ENCODE data around the gene PHYKPL.

DNA sequence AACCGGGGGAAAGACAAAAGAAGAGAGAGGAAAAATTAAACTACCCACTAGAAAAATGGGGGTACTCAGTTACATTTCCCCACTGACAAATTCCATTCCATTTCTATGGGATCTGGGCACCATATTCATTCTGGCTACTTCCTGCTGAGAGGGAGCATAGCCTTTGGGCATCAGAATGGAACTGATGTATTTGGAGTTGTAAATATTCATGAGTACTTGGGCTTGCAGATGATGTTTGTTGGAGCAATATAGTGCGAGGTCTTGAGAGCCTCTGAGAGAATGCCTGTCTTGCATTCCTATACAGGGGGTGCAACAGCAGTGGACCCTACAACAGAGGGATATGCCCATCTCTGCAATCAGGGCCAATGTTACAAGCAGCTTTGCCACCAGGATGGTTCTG lies 62.1 kb downstream of the PHYKPL start:
- TF ChIP-seq, protein P1, sequence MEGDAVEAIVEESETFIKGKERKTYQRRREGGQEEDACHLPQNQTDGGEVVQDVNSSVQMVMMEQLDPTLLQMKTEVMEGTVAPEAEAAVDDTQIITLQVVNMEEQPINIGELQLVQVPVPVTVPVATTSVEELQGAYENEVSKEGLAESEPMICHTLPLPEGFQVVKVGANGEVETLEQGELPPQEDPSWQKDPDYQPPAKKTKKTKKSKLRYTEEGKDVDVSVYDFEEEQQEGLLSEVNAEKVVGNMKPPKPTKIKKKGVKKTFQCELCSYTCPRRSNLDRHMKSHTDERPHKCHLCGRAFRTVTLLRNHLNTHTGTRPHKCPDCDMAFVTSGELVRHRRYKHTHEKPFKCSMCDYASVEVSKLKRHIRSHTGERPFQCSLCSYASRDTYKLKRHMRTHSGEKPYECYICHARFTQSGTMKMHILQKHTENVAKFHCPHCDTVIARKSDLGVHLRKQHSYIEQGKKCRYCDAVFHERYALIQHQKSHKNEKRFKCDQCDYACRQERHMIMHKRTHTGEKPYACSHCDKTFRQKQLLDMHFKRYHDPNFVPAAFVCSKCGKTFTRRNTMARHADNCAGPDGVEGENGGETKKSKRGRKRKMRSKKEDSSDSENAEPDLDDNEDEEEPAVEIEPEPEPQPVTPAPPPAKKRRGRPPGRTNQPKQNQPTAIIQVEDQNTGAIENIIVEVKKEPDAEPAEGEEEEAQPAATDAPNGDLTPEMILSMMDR (conservative IDR thresholded peaks at IDR 0.05 in 1 of 2, IDR thresholded peaks at IDR 0.05 in 1 of 2; ENCODE audit: low read depth in 1 of 2, low read length in 2 of 2), result no peak
- TF ChIP-seq EZH2 (IDR thresholded peaks at IDR 0.05; ENCODE audit: low read length, missing control alignments), result no peak
